Glutamatergic neuron (in vitro differentiated cells): ENCODE data around the gene CST2. TPM values are rescaled to one million over a fixed set of nuclear protein-coding genes. Genes with fewer than 3 reads are reported as not detected.

Experiments used
- DNase-seq: peaks from one replicate; pipeline ENCODE4 v3.0.0; 2022
- H3K27ac Mint-ChIP-seq: one replicate; pipeline ENCODE4 v1.8.0; 2020; ENCODE audit warnings: mild to moderate bottlenecking, mixed read lengths, inconsistent platforms; ENCODE audit not compliant: unreplicated experiment
- H3K27me3 Mint-ChIP-seq: one replicate; pipeline ENCODE4 v1.8.0; 2020; ENCODE audit warnings: mild to moderate bottlenecking, moderate library complexity, mixed read lengths, inconsistent platforms; ENCODE audit not compliant: unreplicated experiment
- H3K36me3 Mint-ChIP-seq: one replicate; pipeline ENCODE4 v1.8.0; 2020; ENCODE audit warnings: mild to moderate bottlenecking, mixed read lengths, inconsistent platforms; ENCODE audit not compliant: unreplicated experiment
- H3K4me1 Mint-ChIP-seq: one replicate; pipeline ENCODE4 v1.8.0; 2020; ENCODE audit warnings: mild to moderate bottlenecking, low read depth, mixed read lengths, inconsistent platforms; ENCODE audit not compliant: unreplicated experiment
- H3K4me3 Mint-ChIP-seq: one replicate; pipeline ENCODE4 v1.8.0; 2020; ENCODE audit warnings: mild to moderate bottlenecking, mixed read lengths, inconsistent platforms; ENCODE audit not compliant: unreplicated experiment
- H3K9me3 Mint-ChIP-seq: one replicate; pipeline ENCODE4 v1.8.0; 2020; ENCODE audit warnings: mild to moderate bottlenecking, moderate library complexity, mixed read lengths, inconsistent platforms; ENCODE audit not compliant: unreplicated experiment
- total RNA-seq: library from RNA; stranded (reverse); fragmentation: NEBNext Ultra II Directional; extraction: Animal tissue kit (Norgen Biotek cat#: 25700); gene quantifications from one replicate; pipeline ENCODE4 v1.2.1, GENCODE V29; 2021; ENCODE audit not compliant: unreplicated experiment
- TF ChIP-seq, protein P1 (sequence below): fragments of 200-600 bp; sonication (generic); IDR thresholded peaks from one replicate; pipeline ENCODE4 v1.5.0; 2021; ENCODE audit not compliant: partially characterized antibody, unreplicated experiment

Gene CST2
- total RNA-seq, 1 donor from 2014 or later, result not detected

DNA sequence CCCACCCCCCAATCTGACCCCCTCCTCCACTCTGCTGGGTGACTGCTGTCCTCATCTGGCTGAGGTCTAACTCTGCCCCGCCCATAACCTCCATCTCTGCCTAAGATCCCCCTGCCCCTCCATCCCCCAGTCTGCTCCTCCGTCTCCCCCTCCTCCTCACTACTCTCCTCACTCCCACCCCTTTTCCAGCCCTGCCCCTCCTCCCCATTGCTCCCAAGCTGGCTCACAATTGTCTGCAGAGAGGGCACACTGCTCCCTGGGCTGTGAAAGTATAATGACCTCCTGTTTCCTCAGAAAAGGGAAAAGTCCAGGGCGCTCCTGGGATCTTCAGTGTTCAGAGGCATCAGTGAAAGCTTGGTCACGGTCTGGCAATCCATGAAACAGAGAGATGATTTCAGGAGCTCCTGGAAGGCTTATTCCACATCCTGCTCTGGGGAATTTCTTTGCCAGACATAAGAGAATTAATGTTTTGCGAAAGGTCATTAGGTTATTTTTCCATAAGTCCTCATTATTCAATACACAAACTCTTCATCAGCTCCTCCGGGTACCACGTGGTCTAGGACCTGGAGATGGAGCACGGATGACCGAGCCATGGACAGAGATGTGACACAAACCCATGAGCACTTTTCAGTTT is 31.6 kb upstream of the CST2 start:
- H3K4me1 Mint-ChIP-seq, result peaks cover 6% of the 10 kb centered on the region
- DNase-seq, result no peak
- peaks cover 2% of the 10 kb centered on the region for H3K27me3 Mint-ChIP-seq
- no peaks in the 10 kb centered on the region for H3K9me3 Mint-ChIP-seq
- no peak overlapping the region for H3K4me3 Mint-ChIP-seq
- H3K36me3 Mint-ChIP-seq, result no peaks in the 10 kb centered on the region
- peak overlapping the region; percentile 55 for H3K27ac Mint-ChIP-seq
- TF ChIP-seq, protein P1, sequence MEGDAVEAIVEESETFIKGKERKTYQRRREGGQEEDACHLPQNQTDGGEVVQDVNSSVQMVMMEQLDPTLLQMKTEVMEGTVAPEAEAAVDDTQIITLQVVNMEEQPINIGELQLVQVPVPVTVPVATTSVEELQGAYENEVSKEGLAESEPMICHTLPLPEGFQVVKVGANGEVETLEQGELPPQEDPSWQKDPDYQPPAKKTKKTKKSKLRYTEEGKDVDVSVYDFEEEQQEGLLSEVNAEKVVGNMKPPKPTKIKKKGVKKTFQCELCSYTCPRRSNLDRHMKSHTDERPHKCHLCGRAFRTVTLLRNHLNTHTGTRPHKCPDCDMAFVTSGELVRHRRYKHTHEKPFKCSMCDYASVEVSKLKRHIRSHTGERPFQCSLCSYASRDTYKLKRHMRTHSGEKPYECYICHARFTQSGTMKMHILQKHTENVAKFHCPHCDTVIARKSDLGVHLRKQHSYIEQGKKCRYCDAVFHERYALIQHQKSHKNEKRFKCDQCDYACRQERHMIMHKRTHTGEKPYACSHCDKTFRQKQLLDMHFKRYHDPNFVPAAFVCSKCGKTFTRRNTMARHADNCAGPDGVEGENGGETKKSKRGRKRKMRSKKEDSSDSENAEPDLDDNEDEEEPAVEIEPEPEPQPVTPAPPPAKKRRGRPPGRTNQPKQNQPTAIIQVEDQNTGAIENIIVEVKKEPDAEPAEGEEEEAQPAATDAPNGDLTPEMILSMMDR, result no peak

DNA sequence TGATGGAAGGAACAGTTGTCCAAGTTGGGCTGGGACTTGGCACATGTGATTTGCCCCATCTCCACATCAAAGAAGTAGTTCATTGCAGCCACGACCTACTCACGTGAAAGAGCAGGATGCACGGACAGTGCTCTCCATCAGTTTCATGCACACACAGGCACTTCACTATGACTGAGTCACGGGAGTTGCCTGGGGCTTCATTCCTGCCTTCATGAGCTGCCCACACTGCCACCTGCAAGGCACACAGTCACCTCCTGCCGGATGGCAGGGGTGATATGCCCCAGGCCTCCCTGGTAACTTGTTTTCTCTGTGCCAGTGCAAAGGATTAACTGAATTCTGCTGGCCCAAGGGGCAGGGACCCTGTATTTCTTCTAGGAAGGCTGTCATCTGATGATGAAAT is 30.2 kb upstream of the CST2 start:
- DNase-seq, result no peak
- Mint-ChIP-seq H3K4me3 (no peak overlapping the region), H3K27ac (no peak overlapping the region), H3K27me3 (peaks cover 2% of the 10 kb centered on the region), H3K9me3 (no peaks in the 10 kb centered on the region), H3K4me1 (peaks cover 6% of the 10 kb centered on the region), H3K36me3 (no peaks in the 10 kb centered on the region)
- TF ChIP-seq, protein P1, result no peak

DNA sequence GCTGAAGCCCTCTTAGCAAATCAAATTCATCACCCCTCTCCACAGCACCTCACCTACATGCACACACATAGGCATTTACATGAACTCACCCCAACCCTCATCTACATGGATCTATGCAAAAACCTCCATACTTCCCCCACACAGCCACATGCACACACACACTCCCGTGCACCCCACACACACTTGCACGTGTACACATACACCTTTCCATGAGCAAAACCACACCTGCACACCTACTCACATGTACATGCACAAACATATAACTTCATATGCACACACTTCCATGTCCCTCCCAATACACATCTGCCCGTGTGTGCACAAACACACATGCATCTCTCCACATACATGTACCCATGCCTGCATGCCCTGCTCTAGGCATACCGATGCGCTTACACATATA is 29.7 kb upstream of the CST2 start:
- Mint-ChIP-seq H3K4me1 (peaks cover 4% of the 10 kb centered on the region), H3K36me3 (no peaks in the 10 kb centered on the region), H3K27me3 (peaks cover 2% of the 10 kb centered on the region), H3K9me3 (no peaks in the 10 kb centered on the region), H3K27ac (no peak overlapping the region), H3K4me3 (no peak overlapping the region)
- no peak for DNase-seq
- TF ChIP-seq, protein P1, result no peak

DNA sequence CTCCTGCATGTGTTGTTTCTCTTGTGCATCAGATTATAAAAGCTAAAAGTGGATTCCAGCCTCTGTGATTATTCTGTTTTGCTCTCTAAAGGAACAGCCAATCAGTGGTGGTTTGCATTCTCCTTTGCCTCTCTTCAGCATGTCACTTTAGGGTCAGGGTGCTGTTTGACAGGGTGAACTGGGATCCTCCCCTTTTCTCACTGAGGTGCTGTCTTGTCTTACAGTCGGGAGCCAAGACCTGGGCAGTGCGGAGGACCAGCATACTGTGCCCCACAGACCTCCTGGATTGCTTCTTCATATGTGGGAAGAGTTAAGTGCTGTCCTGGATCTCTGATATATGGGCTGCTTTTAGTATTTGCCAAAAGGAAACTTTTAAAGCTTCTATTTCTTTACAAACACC is 15.2 kb upstream of the CST2 start:
- TF ChIP-seq, protein P1, result no peak
- Mint-ChIP-seq H3K36me3 (no peaks in the 10 kb centered on the region), H3K27me3 (peaks cover 2% of the 10 kb centered on the region), H3K27ac (no peak overlapping the region), H3K9me3 (no peaks in the 10 kb centered on the region), H3K4me3 (no peak overlapping the region), H3K4me1 (no peaks in the 10 kb centered on the region)
- no peak for DNase-seq

DNA sequence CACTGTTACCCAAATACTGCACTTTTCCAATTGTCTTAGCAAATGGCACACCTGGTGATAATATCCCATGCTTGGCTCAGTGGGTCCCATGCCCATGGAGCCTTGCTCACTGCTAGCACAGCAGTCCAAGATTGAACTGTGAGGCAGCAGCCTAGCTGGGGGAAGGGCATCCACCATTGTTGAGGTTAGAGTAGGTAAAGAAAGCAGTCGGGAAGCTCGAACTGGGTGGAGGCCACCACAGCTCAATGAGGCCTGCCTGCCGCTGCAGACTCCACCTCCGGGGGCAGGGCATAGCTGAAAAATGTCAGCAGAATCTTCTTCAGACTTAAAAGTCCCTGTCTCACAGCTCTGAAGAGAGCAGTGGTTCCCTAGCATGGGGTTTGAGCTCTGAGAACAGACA is 9.2 kb upstream of the CST2 start:
- Mint-ChIP-seq H3K36me3 (no peaks in the 10 kb centered on the region), H3K4me3 (no peak overlapping the region), H3K9me3 (peaks cover 2% of the 10 kb centered on the region), H3K27me3 (peaks cover 4% of the 10 kb centered on the region), H3K4me1 (no peaks in the 10 kb centered on the region), H3K27ac (no peak overlapping the region)
- no peak for DNase-seq
- TF ChIP-seq, protein P1, result no peak
